GM19043 (cell line): ENCODE results near the gene SPG21.

Source experiments
- ATAC-seq: cut with Tn5 transposase; IDR thresholded peaks from one replicate; pipeline ENCODE4 v1.9.1; 2021; ENCODE audit warnings: low read depth; ENCODE audit not compliant: unreplicated experiment

SPG21 gene

GRCh38 chr15:64944961-64945360, 44.8 kb downstream of the SPG21 start:
- ATAC-seq, result no peak

DNA sequence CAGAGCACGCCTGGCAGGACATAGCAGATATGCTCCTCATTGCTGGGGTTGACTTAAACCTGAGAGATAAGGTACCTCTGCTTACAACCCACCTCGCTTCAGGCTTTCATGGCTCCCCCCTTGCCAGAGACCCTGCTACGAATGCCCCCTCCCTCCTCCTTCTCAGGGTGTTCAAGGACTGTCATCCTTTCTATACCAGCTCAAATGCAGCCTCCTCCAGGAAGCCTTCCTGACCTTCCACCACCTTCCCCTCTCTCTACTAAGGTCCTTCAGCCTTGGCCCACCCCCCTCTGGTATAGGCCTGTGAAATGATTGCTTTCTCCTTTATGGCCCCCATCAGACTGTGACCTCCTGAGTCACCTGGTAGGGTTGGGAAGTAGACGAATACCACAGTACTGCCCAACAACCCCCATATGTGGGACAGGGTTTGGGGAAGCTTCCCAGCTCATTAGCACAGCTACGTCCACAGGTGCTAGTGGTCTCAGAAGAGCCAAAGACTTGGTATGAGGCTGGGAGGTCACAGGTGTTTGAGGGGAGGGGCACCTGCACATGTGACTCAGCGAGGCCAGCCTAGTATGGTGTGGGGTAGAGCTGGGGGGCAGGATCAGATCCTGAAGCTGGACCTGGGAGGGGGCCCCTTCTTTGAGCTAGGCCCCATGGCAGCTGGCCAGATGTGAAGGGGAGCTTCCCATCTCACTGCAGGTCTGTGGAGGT, 46.0 kb downstream of the SPG21 start:
- no peak for ATAC-seq

- no peak for ATAC-seq
Observed at GRCh38 chr15:64942356-64942755, 47.4 kb downstream of the SPG21 start.

DNA sequence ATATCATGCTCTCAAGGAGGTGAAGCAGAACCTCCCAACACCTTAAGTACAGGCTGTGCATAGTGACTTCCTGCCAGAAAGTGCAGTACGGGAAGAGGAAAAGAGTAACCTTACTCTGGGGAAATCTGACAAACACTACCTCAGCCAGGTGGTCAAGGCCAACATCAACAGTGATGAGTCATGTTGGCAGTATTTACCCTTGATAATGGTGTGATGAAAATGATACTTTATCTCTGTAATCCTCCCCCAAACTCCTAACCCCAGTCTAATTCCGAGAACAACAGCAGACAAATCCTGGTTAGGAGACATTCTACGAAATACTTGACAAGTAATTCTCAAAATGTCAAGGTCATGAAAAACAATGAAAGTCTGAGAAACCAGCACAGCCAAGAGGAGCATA, 51.5 kb downstream of the SPG21 start:
- no peak for ATAC-seq

GRCh38 chr15:64934023-64934422, 55.7 kb downstream of the SPG21 start:
- no peak for ATAC-seq

DNA sequence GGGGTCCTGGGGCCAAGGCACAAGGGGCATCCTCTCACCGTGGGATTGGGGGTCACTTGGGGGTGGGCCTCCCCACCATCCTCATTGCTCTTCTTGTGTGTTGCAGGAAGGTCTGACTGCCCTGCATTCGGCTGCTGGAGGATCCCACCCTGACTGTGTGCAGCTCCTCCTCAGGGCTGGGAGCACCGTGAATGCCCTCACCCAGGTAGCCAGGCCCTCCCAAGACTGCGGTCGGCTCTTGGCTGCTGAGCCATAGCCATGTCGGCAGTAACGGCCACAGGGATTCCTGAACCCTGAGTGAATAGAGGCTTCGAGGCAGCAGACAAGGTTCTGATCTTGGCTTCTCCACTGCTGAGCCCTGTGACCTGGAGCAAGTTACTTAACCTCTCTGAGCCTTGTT, 58.3 kb downstream of the SPG21 start:
- ATAC-seq, result no peak

DNA sequence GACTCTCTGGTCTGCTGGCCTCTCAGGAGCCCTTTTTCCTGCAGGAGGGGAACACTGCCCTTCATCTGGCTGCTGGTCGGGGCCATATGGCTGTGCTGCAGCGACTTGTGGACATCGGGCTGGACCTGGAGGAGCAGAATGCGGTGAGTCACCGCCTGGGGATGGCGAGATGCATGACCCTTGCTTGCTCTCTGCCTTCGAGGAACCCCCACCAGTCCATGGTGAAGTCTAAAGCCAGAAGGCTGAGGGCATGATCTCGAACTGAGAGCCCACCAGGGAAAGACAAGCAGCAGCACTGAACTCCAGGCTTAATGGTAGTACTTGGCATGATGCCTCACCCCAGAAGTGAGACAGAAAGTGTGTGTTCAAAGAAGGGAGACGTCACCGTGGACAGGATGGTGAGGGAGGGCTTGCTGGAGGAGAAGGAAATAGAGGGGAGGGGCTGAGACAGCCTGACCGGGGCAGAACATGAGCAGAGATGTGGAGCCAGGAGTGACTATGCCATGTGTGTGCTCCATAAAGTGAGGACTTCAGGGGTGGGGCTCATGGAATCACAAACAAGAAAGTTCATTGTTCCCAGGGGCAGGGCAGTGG, 58.8 kb downstream of the SPG21 start:
- ATAC-seq, result no peak

- peak; percentile 66 for ATAC-seq
Observed at GRCh38 chr15:64930019-64930652, 59.6 kb downstream of the SPG21 start.

DNA sequence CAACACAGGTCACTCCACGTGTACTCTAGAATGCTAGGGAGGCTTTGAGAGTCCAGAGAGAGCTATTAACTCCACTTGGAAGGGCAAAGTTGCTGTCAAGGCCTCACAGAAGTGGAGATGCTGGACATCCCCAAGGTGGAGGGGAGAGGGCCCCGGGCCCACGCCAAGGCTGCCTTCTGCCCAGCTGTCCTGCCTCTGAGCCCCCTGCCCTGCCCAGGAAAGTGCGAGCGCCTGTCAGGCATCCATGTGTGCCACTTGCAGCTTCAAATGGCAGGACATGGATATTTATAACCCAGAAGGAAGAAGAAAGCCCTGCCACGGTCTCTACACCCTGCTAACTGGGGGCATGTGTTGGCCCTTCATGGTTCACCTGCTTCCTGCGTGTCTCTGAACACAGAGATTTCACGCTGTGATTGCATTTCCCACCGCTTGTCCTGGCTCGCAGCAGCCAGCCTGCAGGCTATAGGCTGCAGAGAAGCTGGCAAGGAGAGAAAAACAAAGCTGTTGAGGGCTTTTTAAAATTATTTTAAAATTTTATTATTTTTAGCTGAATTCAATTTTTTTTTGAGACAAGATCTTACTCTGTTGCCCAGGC, 61.0 kb downstream of the SPG21 start:
- ATAC-seq, result no peak

DNA sequence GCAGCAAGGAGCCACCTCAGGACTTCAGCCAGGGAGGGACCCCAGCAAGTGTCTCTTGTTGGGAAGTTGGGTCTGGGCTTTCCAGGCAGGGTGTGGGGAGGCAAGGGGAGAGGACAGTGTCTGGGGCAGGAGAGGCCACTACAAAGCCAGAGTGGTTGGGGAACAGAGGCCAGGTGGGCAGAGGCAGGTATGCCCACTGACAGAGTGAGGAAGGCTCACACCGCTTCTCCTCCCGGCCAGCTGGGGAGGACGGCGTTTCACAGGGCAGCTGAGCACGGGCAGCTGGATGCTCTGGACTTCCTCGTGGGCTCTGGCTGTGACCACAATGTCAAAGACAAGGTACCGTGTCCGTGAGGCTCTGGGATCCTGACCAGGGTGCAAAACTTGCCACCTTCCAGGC, 63.1 kb downstream of the SPG21 start:
- ATAC-seq, result no peak

- ATAC-seq, result no peak
Observed at GRCh38 chr15:64925335-64926330, 64.1 kb downstream of the SPG21 start.

DNA sequence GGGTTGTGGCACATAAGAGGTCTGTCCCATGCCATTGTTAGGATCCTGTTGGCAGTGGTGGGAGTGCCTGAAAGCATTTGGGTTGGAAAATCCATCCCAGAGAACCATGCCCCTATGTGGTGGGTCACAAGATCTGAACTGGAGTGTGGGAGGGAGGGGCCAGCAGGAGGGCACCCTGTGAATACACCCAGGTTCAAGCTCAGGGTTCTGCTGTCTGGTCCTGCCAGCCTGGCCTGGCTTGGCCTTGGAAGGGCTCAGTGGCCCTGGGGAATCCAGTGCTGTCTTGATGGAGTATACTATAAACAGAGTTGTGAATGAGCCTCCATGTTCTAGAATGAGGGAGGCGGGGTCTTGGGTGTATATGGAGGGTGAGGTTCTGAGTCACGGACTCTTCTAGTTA, 66.2 kb downstream of the SPG21 start:
- no peak for ATAC-seq

DNA sequence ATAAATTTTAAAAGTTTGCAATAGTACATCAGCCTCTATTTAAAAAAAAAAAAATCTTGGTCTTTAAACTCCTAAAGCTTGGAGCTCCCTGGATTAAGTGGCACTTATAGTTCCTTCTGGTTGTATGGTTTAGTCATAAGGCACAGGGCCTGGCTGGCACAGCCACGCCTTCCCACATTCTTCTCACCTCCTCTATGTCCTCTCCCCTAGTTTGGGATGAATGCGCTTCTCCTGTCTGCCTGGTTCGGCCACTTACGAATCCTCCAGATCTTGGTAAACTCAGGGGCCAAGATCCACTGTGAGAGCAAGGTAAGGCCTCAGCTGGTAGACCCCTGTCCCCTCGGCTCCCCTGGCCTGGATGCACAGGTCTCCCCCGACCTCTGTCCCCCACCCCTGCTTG, 68.0 kb downstream of the SPG21 start:
- no peak for ATAC-seq

DNA sequence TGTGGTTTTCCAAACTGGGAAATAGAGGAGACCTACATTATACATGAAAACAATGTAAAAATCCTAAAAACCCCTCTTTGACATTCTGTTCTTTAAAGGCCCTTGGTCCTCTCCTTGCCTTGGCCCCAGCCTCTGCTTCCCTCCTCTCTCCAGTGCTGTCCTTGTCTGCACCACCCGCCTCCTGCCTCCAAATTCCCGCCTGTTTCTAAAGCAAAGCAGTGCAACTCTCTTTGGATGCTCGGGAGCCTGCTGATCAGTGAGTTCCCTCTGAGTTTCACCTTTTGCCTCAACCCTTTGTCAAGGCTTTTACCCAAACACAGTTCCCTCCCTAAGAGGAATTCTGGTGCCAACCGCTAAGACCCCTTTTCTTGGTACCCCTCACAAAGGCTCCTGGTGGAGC, 70.0 kb downstream of the SPG21 start:
- ATAC-seq, result no peak

GRCh38 chr15:64917211-64917610, 72.5 kb downstream of the SPG21 start:
- ATAC-seq, result no peak

GRCh38 chr15:64916365-64916764, 73.3 kb downstream of the SPG21 start:
- no peak for ATAC-seq

- no peak for ATAC-seq
Observed at GRCh38 chr15:64915518-64916227, 74.0 kb downstream of the SPG21 start.
